GM11168 (cell line): ENCODE measurements around the gene ADD1.

Experiments used
- in situ Hi-C: fragments of 300-500 bp; cut with MboI; formaldehyde crosslinking; loops from one replicate; pipeline ENCODE4 v1.12.0; 2022; ENCODE audit warnings: low sequenced_read_pairs; ENCODE audit not compliant: unreplicated experiment

ADD1 gene

GRCh38 chr4:2874861-2875260, 31.2 kb downstream of the ADD1 start:
- in situ Hi-C loops, result no loop called here

GRCh38 chr4:2875556-2875955, 31.9 kb downstream of the ADD1 start:
- in situ Hi-C loops, result no loop called here

- in situ Hi-C loops, result no loop called here
Observed at GRCh38 chr4:2878346-2878745, 34.7 kb downstream of the ADD1 start.

GRCh38 chr4:2879026-2879425, 35.4 kb downstream of the ADD1 start:
- in situ Hi-C loops, result no loop called here

- in situ Hi-C loops, result no loop called here
Observed at GRCh38 chr4:2881431-2881830, 37.8 kb downstream of the ADD1 start.

- in situ Hi-C loops, result no loop called here
Observed at GRCh38 chr4:2882341-2882740, 38.7 kb downstream of the ADD1 start.

- in situ Hi-C loops, result no loop called here
Observed at GRCh38 chr4:2886161-2886560, 42.5 kb downstream of the ADD1 start.

GRCh38 chr4:2886622-2887021, 43.0 kb downstream of the ADD1 start:
- in situ Hi-C loops, result no loop called here

- in situ Hi-C loops, result no loop called here
Observed at GRCh38 chr4:2887343-2887742, 43.7 kb downstream of the ADD1 start.

- in situ Hi-C loops, result no loop called here
Observed at GRCh38 chr4:2888886-2889285, 45.2 kb downstream of the ADD1 start.

- in situ Hi-C loops, result no loop called here
Observed at GRCh38 chr4:2891294-2891693, 47.6 kb downstream of the ADD1 start.

- in situ Hi-C loops, result no loop called here
Observed at GRCh38 chr4:2893772-2894171, 50.1 kb downstream of the ADD1 start.

- in situ Hi-C loops, result no loop called here
Observed at GRCh38 chr4:2898001-2898400, 54.4 kb downstream of the ADD1 start.

GRCh38 chr4:2900741-2901140, 57.1 kb downstream of the ADD1 start:
- in situ Hi-C loops, result no loop called here

GRCh38 chr4:2901186-2901585, 57.5 kb downstream of the ADD1 start:
- in situ Hi-C loops, result no loop called here

GRCh38 chr4:2902126-2902525, 58.5 kb downstream of the ADD1 start:
- in situ Hi-C loops, result no loop called here

GRCh38 chr4:2905544-2905943, 61.9 kb downstream of the ADD1 start:
- in situ Hi-C loops, result no loop called here

- in situ Hi-C loops, result no loop called here
Observed at GRCh38 chr4:2906218-2906617, 62.6 kb downstream of the ADD1 start.

GRCh38 chr4:2907226-2907625, 63.6 kb downstream of the ADD1 start:
- in situ Hi-C loops, result no loop called here

- in situ Hi-C loops, result no loop called here
Observed at GRCh38 chr4:2907706-2908293, 64.2 kb downstream of the ADD1 start.

- in situ Hi-C loops, result no loop called here
Observed at GRCh38 chr4:2908686-2909085, 65.0 kb downstream of the ADD1 start.

- in situ Hi-C loops, result no loop called here
Observed at GRCh38 chr4:2909583-2909982, 65.9 kb downstream of the ADD1 start.

- in situ Hi-C loops, result no loop called here
Observed at GRCh38 chr4:2910409-2910808, 66.8 kb downstream of the ADD1 start.
